GM21381 (cell line): ENCODE measurements around the gene ST14.
"Not testable (repeated sequence)": the region's sequence is repeated elsewhere in the genome, so short reads cannot be mapped to it uniquely, and the experiment has no call there.

Experiments
- ATAC-seq: cut with Tn5 transposase; IDR thresholded peaks from one replicate; pipeline ENCODE4 v1.9.1; 2021; ENCODE audit warnings: mild to moderate bottlenecking, moderate library complexity; ENCODE audit not compliant: unreplicated experiment

The ST14 gene

GRCh38 chr11:130220311-130221035, 60.9 kb downstream of the ST14 start:
- no peak for ATAC-seq

GRCh38 chr11:130223291-130223971, 63.8 kb downstream of the ST14 start:
- no peak for ATAC-seq

- ATAC-seq = no peak
Observed at GRCh38 chr11:130227373-130227772, 67.8 kb downstream of the ST14 start.

- ATAC-seq = not testable (repeated sequence)
Observed at GRCh38 chr11:130233486-130233885, 73.9 kb downstream of the ST14 start.

- ATAC-seq = not testable (repeated sequence)
Observed at GRCh38 chr11:130233888-130234287, 74.3 kb downstream of the ST14 start.

- ATAC-seq = no peak
Observed at GRCh38 chr11:130234315-130234714, 74.7 kb downstream of the ST14 start.

GRCh38 chr11:130237282-130238006, 77.9 kb downstream of the ST14 start:
- no peak for ATAC-seq

- ATAC-seq = no peak
Observed at GRCh38 chr11:130241713-130242112, 82.1 kb downstream of the ST14 start.

GRCh38 chr11:130243816-130244215, 84.2 kb downstream of the ST14 start:
- peak; percentile 72 for ATAC-seq

GRCh38 chr11:130244848-130245247, 85.3 kb downstream of the ST14 start:
- no peak for ATAC-seq

GRCh38 chr11:130245375-130245774, 85.8 kb downstream of the ST14 start:
- ATAC-seq = not testable (repeated sequence)

GRCh38 chr11:130246270-130246669, 86.7 kb downstream of the ST14 start:
- ATAC-seq = no peak

GRCh38 chr11:130246738-130247137, 87.2 kb downstream of the ST14 start:
- no peak for ATAC-seq

GRCh38 chr11:130247319-130247718, 87.7 kb downstream of the ST14 start:
- no peak for ATAC-seq

- ATAC-seq = no peak
Observed at GRCh38 chr11:130249371-130249770, 89.8 kb downstream of the ST14 start.

GRCh38 chr11:130249929-130250328, 90.3 kb downstream of the ST14 start:
- ATAC-seq = not testable (repeated sequence)

GRCh38 chr11:130251763-130252162, 92.2 kb downstream of the ST14 start:
- not testable (repeated sequence) for ATAC-seq
